OCI-LY1 (cell line): ENCODE data around the gene LNP1.

Experiments used
- H2AFZ ChIP-seq: fragments of 200-600 bp; sonication (generic), shearing (Covaris generic); 2 replicates; pipeline ENCODE4 v1.6.0; 2014; ENCODE audit warnings: antibody characterized with exemption, mild to moderate bottlenecking, low read length
- H3F3A ChIP-seq: fragments of 200-600 bp; sonication (generic), shearing (Covaris generic); 2 replicates; pipeline ENCODE4 v1.6.0; 2014; ENCODE audit warnings: mild to moderate bottlenecking, antibody characterized with exemption, low read length, moderate library complexity; ENCODE audit not compliant: insufficient read depth
- H3K27ac ChIP-seq: fragments of 200-600 bp; sonication (generic); 2 replicates; pipeline ENCODE4 v1.5.1; 2014; ENCODE audit warnings: low read length, mixed run types, mild to moderate bottlenecking, low read depth; ENCODE audit not compliant: poor library complexity, severe bottlenecking
- H3K27me3 ChIP-seq: fragments of 200-600 bp; sonication (generic); 2 replicates; pipeline ENCODE4 v1.6.0; 2014; ENCODE audit warnings: antibody characterized with exemption, mild to moderate bottlenecking, low read length, moderate library complexity; ENCODE audit not compliant: insufficient read depth
- H3K36me3 ChIP-seq: fragments of 200-600 bp; sonication (generic); 2 replicates; pipeline ENCODE4 v1.6.1; 2014; ENCODE audit warnings: mild to moderate bottlenecking, antibody characterized with exemption, low read length, moderate library complexity, mixed read lengths; ENCODE audit not compliant: insufficient read depth
- H3K4me1 ChIP-seq: fragments of 200-600 bp; sonication (generic); 2 replicates; pipeline ENCODE4 v1.5.1; 2014; ENCODE audit warnings: mild to moderate bottlenecking, low read length, moderate library complexity; ENCODE audit not compliant: insufficient read depth, severe bottlenecking
- H3K4me2 ChIP-seq: fragments of 200-600 bp; sonication (generic), shearing (Covaris generic); 2 replicates; pipeline ENCODE4 v1.6.1; 2014; ENCODE audit warnings: low read length
- H3K4me3 ChIP-seq: fragments of 200-600 bp; sonication (generic); 2 replicates; pipeline ENCODE4 v1.5.1; 2014; ENCODE audit warnings: low read length, low read depth, mild to moderate bottlenecking, mixed read lengths; ENCODE audit not compliant: poor library complexity, severe bottlenecking
- H3K79me2 ChIP-seq: fragments of 200-600 bp; shearing (Covaris generic); 2 replicates; pipeline ENCODE4 v1.6.1; 2016; ENCODE audit warnings: mixed run types, low read length, mixed read lengths; ENCODE audit not compliant: insufficient read depth
- H3K9ac ChIP-seq: fragments of 200-600 bp; sonication (generic), shearing (Covaris generic); 2 replicates; pipeline ENCODE4 v1.6.1; 2014; ENCODE audit warnings: mild to moderate bottlenecking, low read length, mixed read lengths
- H3K9me2 ChIP-seq: fragments of 200-600 bp; sonication (generic), shearing (Covaris generic); 2 replicates; pipeline ENCODE4 v1.6.1; 2014; ENCODE audit warnings: low read depth, mild to moderate bottlenecking, low read length, mixed read lengths
- H3K9me3 ChIP-seq: fragments of 200-600 bp; shearing (Covaris generic); 2 replicates; pipeline ENCODE4 v1.6.1; 2014; ENCODE audit warnings: low read length, mixed read lengths
- H4K20me1 ChIP-seq: fragments of 200-600 bp; sonication (generic), shearing (Covaris generic); 2 replicates; pipeline ENCODE4 v1.6.0; 2016; ENCODE audit warnings: mild to moderate bottlenecking, low read length; ENCODE audit not compliant: insufficient read depth
- EZH2 ChIP-seq: fragments of 200-600 bp; sonication (generic), shearing (Covaris generic); IDR thresholded peaks from 2 replicates; pipeline ENCODE4 v1.8.0; 2017; ENCODE audit warnings: borderline replicate concordance, mixed run types, mild to moderate bottlenecking, antibody characterized with exemption, low read length, moderate library complexity, mixed read lengths
- TF ChIP-seq, protein P1 (sequence below): fragments of 200-600 bp; sonication (generic), shearing (Covaris generic); IDR thresholded peaks from 2 replicates; pipeline ENCODE4 v1.5.1; 2017; ENCODE audit warnings: mild to moderate bottlenecking, antibody characterized with exemption, low read length, moderate library complexity, mixed read lengths

LNP1 gene

DNA sequence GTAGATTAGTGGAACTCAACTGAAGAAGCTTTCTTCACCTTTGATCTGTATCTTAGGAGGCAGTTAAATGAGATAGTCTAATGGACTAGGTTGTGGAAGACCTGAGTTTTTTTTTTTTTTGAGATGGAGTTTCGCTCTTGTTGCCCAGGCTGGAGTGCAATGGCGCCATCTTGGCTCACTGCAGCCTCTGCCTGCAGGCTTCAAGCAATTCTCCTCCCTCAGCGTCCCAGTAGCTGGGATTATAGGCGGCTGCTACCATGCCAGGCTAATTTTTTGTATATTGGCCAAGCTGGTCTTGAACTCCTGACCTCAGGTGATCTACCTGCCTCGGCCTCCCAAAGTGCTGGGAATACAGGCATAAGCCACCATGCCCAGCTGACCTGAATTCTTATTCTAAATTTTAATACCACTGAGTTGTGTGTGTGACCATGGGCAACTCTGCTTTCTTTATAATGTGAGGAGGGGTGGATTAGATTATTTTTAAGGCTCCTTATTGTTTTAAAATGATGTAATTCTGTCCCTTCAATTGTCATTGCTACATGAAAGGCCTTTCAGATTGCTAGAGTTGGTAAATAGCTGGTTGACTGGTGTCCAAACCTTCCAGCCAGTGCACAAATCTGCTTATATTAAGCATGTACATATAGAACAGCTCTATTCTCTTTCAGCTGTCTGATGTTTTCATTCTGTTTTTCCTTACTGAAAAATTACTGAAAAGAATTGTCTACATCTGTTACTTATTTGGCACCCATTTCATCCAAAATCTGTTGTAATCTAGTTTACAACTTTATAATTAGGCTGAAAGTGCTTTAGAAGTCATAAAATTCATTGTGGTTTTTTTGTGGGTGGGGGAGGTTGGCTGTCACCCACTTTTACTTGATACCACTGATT lies 2.3 kb downstream of the LNP1 start:
- Histone ChIP-seq H3F3A (no peaks in the 10 kb centered on the region), H3K36me3 (peaks cover 13% of the 10 kb centered on the region), H3K4me2 (peak overlapping the region; percentile 95), H4K20me1 (no peaks in the 10 kb centered on the region), H3K4me1 (peaks cover 40% of the 10 kb centered on the region), H3K9me2 (no peaks in the 10 kb centered on the region), H3K79me2 (peaks cover 33% of the 10 kb centered on the region), H2AFZ (peak overlapping the region; percentile 67; the same call in 1 of the 2 replicates), H3K9me3 (peaks cover 17% of the 10 kb centered on the region), H3K4me3 (peak overlapping the region; percentile 94), H3K27me3 (no peaks in the 10 kb centered on the region), H3K9ac (peak overlapping the region; percentile 85), H3K27ac (peak overlapping the region; percentile 25)
- TF ChIP-seq EZH2, result no peak
- TF ChIP-seq, protein P1, sequence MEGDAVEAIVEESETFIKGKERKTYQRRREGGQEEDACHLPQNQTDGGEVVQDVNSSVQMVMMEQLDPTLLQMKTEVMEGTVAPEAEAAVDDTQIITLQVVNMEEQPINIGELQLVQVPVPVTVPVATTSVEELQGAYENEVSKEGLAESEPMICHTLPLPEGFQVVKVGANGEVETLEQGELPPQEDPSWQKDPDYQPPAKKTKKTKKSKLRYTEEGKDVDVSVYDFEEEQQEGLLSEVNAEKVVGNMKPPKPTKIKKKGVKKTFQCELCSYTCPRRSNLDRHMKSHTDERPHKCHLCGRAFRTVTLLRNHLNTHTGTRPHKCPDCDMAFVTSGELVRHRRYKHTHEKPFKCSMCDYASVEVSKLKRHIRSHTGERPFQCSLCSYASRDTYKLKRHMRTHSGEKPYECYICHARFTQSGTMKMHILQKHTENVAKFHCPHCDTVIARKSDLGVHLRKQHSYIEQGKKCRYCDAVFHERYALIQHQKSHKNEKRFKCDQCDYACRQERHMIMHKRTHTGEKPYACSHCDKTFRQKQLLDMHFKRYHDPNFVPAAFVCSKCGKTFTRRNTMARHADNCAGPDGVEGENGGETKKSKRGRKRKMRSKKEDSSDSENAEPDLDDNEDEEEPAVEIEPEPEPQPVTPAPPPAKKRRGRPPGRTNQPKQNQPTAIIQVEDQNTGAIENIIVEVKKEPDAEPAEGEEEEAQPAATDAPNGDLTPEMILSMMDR, result no peak; the same call in 1 of the 2 replicates

- H3K9ac ChIP-seq, result no peak overlapping the region
- H2AFZ ChIP-seq, result no peak overlapping the region
- no peaks in the 10 kb centered on the region for H4K20me1 ChIP-seq
- peaks cover 19% of the 10 kb centered on the region for H3K9me3 ChIP-seq
- peak overlapping the region; percentile 94 for H3K4me3 ChIP-seq
- no peak overlapping the region for H3K27ac ChIP-seq
- no peaks in the 10 kb centered on the region for H3K9me2 ChIP-seq
- H3K4me2 ChIP-seq, result peak overlapping the region; percentile 95
- no peak for TF ChIP-seq EZH2
- no peaks in the 10 kb centered on the region for H3F3A ChIP-seq
- peaks cover 34% of the 10 kb centered on the region for H3K4me1 ChIP-seq
- H3K27me3 ChIP-seq, result no peaks in the 10 kb centered on the region
- H3K79me2 ChIP-seq, result peaks cover 27% of the 10 kb centered on the region
- H3K36me3 ChIP-seq, result peaks cover 16% of the 10 kb centered on the region
Observed at GRCh38 chr3:100404250-100404548, 2.9 kb downstream of the LNP1 start.

GRCh38 chr3:100407164-100407563 lies 5.8 kb downstream of the LNP1 start:
- Histone ChIP-seq H3K9me3 (peaks cover 19% of the 10 kb centered on the region), H3K79me2 (peaks cover 10% of the 10 kb centered on the region)
- TF ChIP-seq EZH2, result no peak
- TF ChIP-seq, protein P1, result no peak

More at GRCh38 chr3:100407164-100407563, 5.8 kb downstream of the LNP1 start:
- no peaks in the 10 kb centered on the region for H3K27me3 ChIP-seq
- no peaks in the 10 kb centered on the region for H4K20me1 ChIP-seq
- H3K4me2 ChIP-seq, result no peak overlapping the region
- H2AFZ ChIP-seq, result no peak overlapping the region
- H3K9ac ChIP-seq, result no peak overlapping the region
- no peaks in the 10 kb centered on the region for H3F3A ChIP-seq
- H3K9me2 ChIP-seq, result no peaks in the 10 kb centered on the region
- H3K4me3 ChIP-seq, result no peak overlapping the region
- peaks cover 27% of the 10 kb centered on the region for H3K36me3 ChIP-seq
- no peak overlapping the region for H3K27ac ChIP-seq
- peaks cover 22% of the 10 kb centered on the region for H3K4me1 ChIP-seq
